ENCODE results near the gene TAF9. TPM values are rescaled to one million over a fixed set of nuclear protein-coding genes. Genes with fewer than 3 reads are reported as not detected.
"Not testable (repeated sequence)": the region's sequence is repeated elsewhere in the genome, so short reads cannot be mapped to it uniquely, and the experiment has no call there.

Gene TAF9
- total RNA-seq, 1 donor from 2014 or later = 65.0 TPM

DNA sequence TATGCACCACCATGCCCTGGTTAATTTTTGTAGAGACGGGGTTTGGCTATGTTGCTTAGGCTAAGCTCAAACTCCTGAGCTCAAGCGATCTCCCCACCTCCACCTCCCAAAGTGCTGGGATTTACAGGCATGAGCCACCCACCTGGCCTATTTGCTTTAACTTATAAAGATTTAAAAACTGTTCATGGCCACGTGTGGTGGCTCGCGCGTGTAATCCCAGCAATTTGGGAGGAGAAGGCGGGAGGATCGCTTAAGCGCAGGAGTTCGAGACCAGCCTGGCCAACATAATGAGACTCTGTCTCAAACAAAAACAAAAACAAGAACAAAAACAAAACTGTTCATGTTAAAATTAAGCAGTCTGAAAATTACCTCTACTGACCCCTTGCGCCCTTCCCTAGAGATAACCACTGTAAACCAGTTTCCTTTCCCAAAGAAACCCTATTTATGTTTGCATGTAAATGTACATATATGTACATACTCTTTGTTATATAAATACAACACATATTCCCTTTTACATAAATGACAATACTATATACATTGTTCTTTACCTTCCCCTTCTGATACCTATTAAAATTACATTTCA is 1.5 kb downstream of the TAF9 start:
- intact Hi-C loops (cut with micrococcal nuclease) = no loop called here
- Mint-ChIP-seq H3K4me1 (peaks cover 28% of the 10 kb centered on the region), H3K27ac (peak overlapping the region; percentile 97), H3K4me3 (peak overlapping the region; percentile 95), H3K9me3 (no peaks in the 10 kb centered on the region), H3K36me3 (ENCODE audit: low read depth) (peaks cover 38% of the 10 kb centered on the region), H3K27me3 (no peaks in the 10 kb centered on the region)
- DNase-seq = peak; percentile 57

DNA sequence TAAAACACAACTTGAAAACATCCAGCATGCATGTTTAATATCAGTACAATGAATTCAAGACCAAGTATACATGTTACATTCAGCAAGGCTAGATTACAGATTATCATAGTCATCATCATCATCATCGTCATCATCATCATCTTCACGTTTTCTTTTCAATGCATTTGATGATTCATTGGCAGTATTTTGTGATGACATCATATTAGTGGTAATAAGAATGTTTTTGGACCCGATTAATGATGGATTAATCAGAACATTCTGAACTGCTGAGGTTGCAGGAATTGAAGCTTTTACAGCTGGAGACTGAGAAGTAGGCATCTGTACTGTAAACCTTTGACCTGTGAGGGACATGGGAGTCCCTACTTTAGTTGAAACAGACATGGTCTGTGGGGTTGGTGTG is 4.5 kb downstream of the TAF9 start:
- no peaks in the 10 kb centered on the region for H3K9me3 Mint-ChIP-seq
- H3K27ac Mint-ChIP-seq = no peak overlapping the region
- H3K36me3 Mint-ChIP-seq (ENCODE audit: low read depth) = peaks cover 41% of the 10 kb centered on the region
- H3K4me1 Mint-ChIP-seq = peaks cover 26% of the 10 kb centered on the region
- no peaks in the 10 kb centered on the region for H3K27me3 Mint-ChIP-seq
- no peak overlapping the region for H3K4me3 Mint-ChIP-seq
- intact Hi-C loops (cut with micrococcal nuclease) = no loop called here
- no peak for DNase-seq

DNA sequence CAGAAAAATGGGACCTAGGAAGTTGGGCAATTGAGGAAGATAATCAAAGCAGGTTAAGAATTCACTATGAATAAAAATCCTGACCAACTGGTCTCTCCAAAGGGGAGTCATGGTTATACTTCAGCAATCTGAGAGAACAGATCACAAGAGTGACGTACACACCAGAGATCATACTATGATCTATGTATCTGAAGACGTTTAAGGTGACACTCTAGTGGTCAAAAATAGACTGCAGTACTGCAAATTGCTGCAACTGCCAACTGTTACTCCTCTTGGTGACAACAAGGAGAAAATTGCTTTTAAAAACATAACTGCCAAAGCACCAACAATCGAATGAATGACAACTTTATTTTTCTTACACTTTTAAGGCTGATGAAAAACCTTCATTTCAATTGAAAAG is 4.9 kb downstream of the TAF9 start:
- Mint-ChIP-seq H3K4me3 (no peak overlapping the region), H3K27ac (no peak overlapping the region), H3K27me3 (no peaks in the 10 kb centered on the region), H3K9me3 (no peaks in the 10 kb centered on the region), H3K4me1 (peaks cover 26% of the 10 kb centered on the region), H3K36me3 (ENCODE audit: low read depth) (peaks cover 42% of the 10 kb centered on the region)
- DNase-seq = peak; percentile 58
- intact Hi-C loops (cut with micrococcal nuclease) = no loop called here

DNA sequence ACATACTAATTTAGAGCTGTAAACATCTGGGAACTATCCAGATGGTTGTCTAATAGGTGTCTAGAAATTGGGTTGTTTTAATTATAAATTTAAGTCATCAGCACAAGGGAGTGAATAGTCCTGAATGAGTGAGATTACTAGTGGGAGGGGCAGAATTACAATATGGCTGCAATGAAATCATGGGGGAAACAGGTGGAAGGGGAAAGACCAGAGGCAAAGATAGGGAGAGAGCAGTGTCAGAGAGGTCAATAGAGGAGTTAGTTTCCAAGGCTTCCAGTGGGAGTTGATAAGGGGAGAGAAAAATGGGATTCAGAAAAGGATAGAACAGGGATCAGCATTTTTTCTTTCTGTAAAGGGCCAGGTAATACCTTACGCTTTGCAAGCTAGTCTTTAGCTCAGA is 8.9 kb downstream of the TAF9 start:
- DNase-seq = peak; percentile 32
- Mint-ChIP-seq H3K36me3 (ENCODE audit: low read depth) (peaks cover 39% of the 10 kb centered on the region), H3K9me3 (no peaks in the 10 kb centered on the region), H3K27ac (no peak overlapping the region), H3K4me3 (no peak overlapping the region), H3K27me3 (no peaks in the 10 kb centered on the region), H3K4me1 (peaks cover 15% of the 10 kb centered on the region)
- intact Hi-C loops (cut with micrococcal nuclease) = no loop called here

DNA sequence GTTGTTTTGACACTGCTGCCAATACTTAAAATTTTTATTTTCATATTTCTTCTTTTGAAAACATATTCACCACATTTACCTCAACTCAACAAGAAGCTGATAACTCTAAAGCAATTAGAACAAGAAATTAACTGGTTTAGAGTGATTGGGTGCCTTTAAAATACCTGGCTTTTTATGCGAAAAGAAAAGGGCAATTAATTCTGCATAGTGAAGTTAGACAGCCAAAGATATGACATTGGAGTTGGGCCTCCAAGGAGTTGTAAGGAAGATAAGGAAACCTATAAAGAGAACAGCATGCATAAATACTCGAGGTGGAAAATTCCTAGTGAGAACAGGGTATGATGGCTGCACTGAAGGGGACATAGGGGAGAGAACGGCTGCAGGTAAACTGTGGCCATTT is 9.6 kb downstream of the TAF9 start:
- intact Hi-C loops (cut with micrococcal nuclease) = no loop called here

DNA sequence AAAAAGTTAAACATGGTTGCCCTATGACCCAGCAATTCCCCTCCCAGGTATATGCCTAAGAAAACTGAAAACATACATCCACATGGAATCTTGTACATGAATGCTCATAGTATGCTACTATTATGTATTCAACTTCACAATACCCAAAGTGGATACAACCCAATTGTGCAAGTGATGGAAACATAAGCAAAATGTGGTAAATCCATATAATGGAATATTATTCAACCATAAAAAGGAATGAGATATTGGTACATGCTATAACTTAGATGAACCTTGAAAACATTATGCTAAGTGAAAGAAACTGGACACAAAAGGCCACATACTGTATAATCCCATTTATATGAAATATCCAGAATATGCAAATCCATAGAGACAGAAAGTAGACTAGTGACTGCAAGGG is 18.7 kb downstream of the TAF9 start:
- H3K9me3 Mint-ChIP-seq = no peaks in the 10 kb centered on the region
- H3K27me3 Mint-ChIP-seq = no peaks in the 10 kb centered on the region
- no peak for DNase-seq
- intact Hi-C loops (cut with micrococcal nuclease) = no loop called here
- no peak overlapping the region for H3K4me3 Mint-ChIP-seq
- H3K27ac Mint-ChIP-seq = no peak overlapping the region
- peaks cover 25% of the 10 kb centered on the region for H3K36me3 Mint-ChIP-seq (ENCODE audit: low read depth)
- H3K4me1 Mint-ChIP-seq = no peaks in the 10 kb centered on the region

More for the DNA sequence above, 9.6 kb downstream of the TAF9 start:
- Mint-ChIP-seq H3K27me3 (no peaks in the 10 kb centered on the region), H3K9me3 (no peaks in the 10 kb centered on the region), H3K4me1 (peaks cover 13% of the 10 kb centered on the region), H3K36me3 (ENCODE audit: low read depth) (peaks cover 33% of the 10 kb centered on the region), H3K4me3 (no peak overlapping the region), H3K27ac (no peak overlapping the region)
- DNase-seq = peak; percentile 31

DNA sequence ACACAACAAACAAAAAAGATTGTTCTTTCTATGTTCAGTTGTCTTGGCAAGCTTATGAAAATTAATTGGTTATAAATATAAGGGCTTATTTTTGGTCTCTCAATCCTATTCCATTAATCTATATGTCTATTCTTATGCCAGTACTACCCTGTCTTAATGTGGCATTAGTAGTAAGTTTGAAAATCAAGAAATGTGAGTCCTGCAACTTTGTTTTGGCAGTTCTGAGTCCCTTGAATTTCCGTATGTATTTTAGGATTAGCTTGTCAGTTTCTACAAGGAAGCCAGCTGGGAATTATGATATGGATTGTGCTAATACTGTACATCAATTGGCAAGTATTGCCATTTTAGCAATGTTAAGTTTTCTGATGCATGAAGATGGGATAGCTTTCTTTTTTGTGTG is 26.2 kb downstream of the TAF9 start:
- H3K9me3 Mint-ChIP-seq = no peaks in the 10 kb centered on the region
- intact Hi-C loops (cut with micrococcal nuclease) = no loop called here

DNA sequence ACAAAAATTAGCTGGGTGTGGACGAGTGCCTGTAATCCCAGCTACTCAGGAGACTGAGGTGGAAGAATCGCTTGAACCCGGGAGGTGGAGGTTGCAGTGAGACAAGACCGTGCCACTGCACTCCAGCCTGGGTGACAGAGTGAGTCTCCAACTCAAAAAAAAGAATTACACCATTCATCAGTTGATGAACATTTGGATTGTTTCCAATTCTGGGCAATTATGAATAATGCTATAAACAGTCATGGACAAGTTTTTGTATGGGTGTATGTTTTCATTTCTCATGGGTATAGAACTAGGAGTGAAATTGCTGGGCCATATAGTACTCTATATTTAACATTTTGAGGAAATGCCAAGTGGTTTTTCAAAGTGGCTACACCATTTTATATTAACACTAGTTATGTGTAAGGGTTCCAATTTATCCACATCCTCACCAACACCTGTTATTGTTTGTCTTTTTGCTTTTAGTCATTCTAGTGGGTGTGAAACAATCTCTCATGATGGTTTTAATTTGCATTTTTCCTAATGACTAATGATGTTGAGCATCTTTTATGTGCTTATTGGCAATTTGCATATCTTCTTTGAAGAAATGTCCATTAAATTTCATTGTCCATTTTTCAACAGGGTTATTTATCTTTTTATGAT is 27.7 kb downstream of the TAF9 start:
- Mint-ChIP-seq H3K9me3 (no peaks in the 10 kb centered on the region), H3K27me3 (no peaks in the 10 kb centered on the region), H3K27ac (no peak overlapping the region), H3K36me3 (ENCODE audit: low read depth) (no peaks in the 10 kb centered on the region), H3K4me3 (no peak overlapping the region), H3K4me1 (no peaks in the 10 kb centered on the region)
- intact Hi-C loops (cut with micrococcal nuclease) = no loop called here
- DNase-seq = no peak

More for the DNA sequence above, 26.2 kb downstream of the TAF9 start:
- H3K27me3 Mint-ChIP-seq = no peaks in the 10 kb centered on the region
- no peaks in the 10 kb centered on the region for H3K36me3 Mint-ChIP-seq (ENCODE audit: low read depth)
- no peaks in the 10 kb centered on the region for H3K4me1 Mint-ChIP-seq
- H3K27ac Mint-ChIP-seq = no peak overlapping the region
- no peak for DNase-seq
- H3K4me3 Mint-ChIP-seq = no peak overlapping the region

DNA sequence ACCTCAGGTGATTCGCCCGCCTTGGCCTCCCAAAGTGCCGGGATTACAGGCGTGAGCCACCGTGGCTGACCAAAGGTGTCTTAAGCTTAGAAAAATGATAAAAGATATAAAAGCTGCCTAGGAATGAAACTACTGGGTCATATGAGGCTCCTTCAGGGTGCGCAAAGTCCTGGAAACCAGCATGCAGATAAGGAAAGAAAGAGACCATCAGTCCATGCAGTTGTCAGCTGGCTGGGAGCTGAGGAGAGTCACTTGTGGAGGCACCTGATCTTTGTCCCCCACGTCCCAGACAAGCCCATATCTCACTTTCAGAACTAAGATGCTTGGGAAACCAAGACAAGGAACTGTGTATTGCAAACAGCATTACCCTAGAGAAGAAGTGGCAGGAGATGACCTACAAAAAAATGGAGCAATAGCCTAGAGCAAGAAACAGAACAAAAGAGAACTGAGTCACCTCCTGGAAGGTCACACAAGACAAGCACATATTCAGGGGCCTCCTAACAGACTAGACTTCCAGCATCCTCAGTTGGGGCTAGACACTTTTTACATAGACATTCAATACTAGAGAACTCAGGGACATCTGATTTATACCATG is 33.9 kb downstream of the TAF9 start:
- peaks cover 3% of the 10 kb centered on the region for H3K36me3 Mint-ChIP-seq (ENCODE audit: low read depth)
- peaks cover 14% of the 10 kb centered on the region for H3K4me1 Mint-ChIP-seq
- H3K4me3 Mint-ChIP-seq = no peak overlapping the region
- DNase-seq = no peak
- H3K27me3 Mint-ChIP-seq = no peaks in the 10 kb centered on the region
- intact Hi-C loops (cut with micrococcal nuclease) = loop anchor here (2.0 kb wide), 1 partner anchor 101 kb away; the partner anchor contains the start of gene CDK7
- no peak overlapping the region for H3K27ac Mint-ChIP-seq
- peaks cover 4% of the 10 kb centered on the region for H3K9me3 Mint-ChIP-seq

DNA sequence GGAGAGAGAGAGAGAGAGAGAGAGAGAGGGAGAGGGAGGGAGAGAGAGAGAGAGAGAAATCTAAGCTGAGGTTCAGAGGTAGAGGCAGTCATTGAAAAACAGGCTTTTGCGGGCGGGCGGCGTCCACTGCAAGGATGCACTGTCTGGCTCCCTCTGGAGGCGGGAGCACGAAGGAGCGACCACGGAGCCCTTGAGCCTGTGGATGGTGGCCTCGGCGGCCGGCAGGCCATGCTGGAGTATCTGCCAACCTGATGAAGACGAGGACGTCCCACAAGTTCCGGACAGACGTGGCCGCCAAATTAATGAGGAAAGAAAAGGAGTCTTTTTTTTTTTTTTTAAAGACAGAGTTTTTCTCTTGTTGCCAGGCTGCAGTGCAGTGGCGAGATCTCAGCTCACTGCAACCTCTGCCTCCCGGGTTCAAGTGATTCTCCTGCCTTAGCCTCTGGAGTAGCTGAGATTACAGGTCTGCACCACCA is 34.5 kb downstream of the TAF9 start:
- intact Hi-C loops (cut with micrococcal nuclease) = loop anchor here (1.0 to 2.0 kb wide), 2 partner anchors 100 to 293 kb away; partner anchors contain the start of gene CDK7
- H3K36me3 Mint-ChIP-seq (ENCODE audit: low read depth) = peaks cover 5% of the 10 kb centered on the region
- peaks cover 4% of the 10 kb centered on the region for H3K9me3 Mint-ChIP-seq
- no peaks in the 10 kb centered on the region for H3K27me3 Mint-ChIP-seq
- peaks cover 17% of the 10 kb centered on the region for H3K4me1 Mint-ChIP-seq
- no peak overlapping the region for H3K4me3 Mint-ChIP-seq
- H3K27ac Mint-ChIP-seq = peak overlapping the region; percentile 3
- DNase-seq = peak; percentile 93

DNA sequence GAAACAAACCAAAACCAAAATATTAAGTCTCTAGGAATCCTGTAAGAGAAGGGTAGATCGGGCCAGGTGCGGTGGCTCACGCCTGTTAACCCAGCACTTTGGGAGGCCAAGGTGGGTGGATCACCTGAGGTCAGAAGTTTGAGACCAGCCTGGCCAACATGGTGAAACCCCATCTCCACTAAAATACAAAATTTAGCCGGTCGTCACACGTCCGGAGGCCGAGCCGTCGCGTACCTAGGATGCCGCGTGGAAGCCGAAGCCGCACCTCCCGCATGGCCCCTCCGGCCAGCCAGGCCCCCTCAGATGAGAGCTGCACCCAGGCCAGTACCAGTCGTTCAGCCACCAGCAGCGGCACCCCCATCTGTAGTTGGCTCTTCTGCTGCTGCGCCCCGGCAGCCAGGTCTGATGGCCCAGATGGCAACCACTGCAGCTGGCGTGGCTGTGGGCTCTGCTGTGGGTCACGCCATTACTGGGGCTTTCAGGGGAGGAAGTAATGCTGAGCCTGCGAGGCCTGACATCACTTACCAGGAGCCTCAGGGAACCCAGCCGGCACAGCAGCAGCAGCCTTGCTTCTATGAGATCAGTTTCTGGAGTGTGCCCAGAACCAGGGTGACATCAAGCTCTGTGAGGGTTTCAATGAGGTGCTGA is 35.5 kb downstream of the TAF9 start:
- not testable (repeated sequence) for H3K27ac Mint-ChIP-seq; H3K27me3 Mint-ChIP-seq; H3K36me3 Mint-ChIP-seq (ENCODE audit: low read depth); H3K4me3 Mint-ChIP-seq; H3K9me3 Mint-ChIP-seq
- intact Hi-C loops (cut with micrococcal nuclease) = loop anchor here (1.0 to 2.0 kb wide), 2 partner anchors 99 to 291 kb away; partner anchors contain the start of gene CDK7
- peak; percentile 56 for DNase-seq
- H3K4me1 Mint-ChIP-seq = peaks cover 17% of the 10 kb centered on the region

DNA sequence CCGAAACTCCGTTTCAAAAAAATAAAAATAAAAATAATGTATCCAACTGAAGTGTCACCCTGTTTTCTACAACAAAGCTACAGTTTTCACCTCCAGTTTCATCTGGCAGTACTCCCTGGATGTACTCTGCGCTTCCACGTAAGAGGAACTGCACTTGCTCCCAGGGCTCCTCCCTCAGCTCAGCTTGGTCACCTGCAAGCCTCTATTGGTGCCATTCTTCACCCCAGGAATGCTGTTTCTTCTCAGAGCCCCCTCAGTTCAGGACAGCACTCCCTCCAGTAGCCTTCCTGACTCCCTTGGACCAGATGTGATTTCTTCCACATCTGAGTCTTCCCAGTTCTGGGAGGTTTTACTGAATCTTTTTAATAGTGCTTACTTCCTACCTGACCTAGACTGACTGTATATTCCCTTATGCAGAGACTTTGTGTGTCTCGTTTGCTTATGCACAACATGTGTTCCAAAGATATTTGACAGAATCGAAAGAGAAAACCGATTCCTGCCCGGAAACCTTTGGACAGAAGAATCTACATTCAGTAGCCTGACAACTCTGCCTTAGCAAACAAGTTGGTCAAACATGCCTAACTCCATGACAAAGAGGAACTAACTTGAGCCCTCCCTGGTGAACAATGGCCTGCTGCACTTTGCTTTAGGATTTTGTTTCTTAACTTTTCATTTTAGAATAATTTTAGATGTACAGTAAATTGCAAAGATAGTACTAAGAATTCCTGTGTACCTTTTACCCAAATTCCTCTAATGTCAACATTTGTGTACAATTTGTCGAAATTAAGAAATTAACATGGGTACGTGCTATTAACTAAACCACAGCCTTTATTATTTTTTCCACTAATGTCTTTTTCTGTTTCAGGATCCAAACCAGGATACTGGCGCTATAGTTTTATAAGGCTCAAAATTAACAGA is 37.5 kb downstream of the TAF9 start:
- Mint-ChIP-seq H3K27ac (peak overlapping the region; percentile 66), H3K36me3 (ENCODE audit: low read depth) (peaks cover 5% of the 10 kb centered on the region), H3K9me3 (peaks cover 4% of the 10 kb centered on the region), H3K27me3 (no peaks in the 10 kb centered on the region), H3K4me3 (peak overlapping the region; percentile 90), H3K4me1 (peaks cover 17% of the 10 kb centered on the region)
- intact Hi-C loops (cut with micrococcal nuclease) = loop anchor here (1.0 kb wide), 3 partner anchors 38 to 238 kb away; partner anchors contain the start of genes AK6, CENPH, RAD17 and TAF9
- DNase-seq = peak; percentile 61

DNA sequence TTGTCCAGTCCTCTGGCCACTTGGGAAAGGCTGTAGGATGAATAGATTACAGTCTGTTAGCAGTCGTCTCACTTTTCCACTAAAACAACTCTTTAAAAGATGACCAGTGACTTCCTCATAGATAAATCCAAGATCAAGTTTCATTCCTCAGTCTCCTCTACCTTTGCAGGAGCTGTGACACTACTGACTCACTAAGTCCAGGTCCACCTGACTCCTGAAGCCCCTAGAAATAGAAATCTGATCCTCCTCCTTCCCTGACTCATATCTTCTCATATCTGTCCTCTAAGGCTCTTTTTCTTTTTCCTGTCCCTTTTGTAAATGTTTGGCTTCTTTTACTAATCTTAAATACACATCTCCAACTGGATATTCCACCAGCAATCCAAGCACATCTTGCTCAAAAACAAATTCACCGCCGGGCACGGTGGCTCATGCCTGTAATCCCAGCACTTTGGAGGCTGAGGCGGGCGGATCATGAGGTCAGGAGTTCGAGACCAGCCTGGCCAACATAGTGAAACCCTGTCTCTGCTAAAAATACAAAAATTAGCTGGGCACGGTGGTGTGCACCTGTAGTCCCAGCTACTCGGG is 39.3 kb downstream of the TAF9 start:
- DNase-seq = no peak
- no peak overlapping the region for H3K4me3 Mint-ChIP-seq
- intact Hi-C loops (cut with micrococcal nuclease) = no loop called here
- H3K36me3 Mint-ChIP-seq (ENCODE audit: low read depth) = peaks cover 5% of the 10 kb centered on the region
- no peak overlapping the region for H3K27ac Mint-ChIP-seq
- H3K27me3 Mint-ChIP-seq = no peaks in the 10 kb centered on the region
- H3K4me1 Mint-ChIP-seq = peaks cover 17% of the 10 kb centered on the region
- H3K9me3 Mint-ChIP-seq = peaks cover 4% of the 10 kb centered on the region
